GM12878 (cell line): ENCODE measurements around the gene HMG20B. TPM values are rescaled to one million over a fixed set of nuclear protein-coding genes. Genes with fewer than 3 reads are reported as not detected.

ENCODE experiments used
- ATAC-seq: fragments of 200-7000 bp; cut with Tn5 transposase; 3 replicates; pipeline ENCODE4 v1.9.1; 2020; ENCODE audit warnings: mild to moderate bottlenecking, moderate library complexity
- BruUV-seq: library from RNA; stranded (reverse); fragments of 400-500 nt; replicated peaks from 2 replicates; lab custom pipeline; 2021; lab: Mats Ljungman, UMichigan
- CTCF ChIA-PET: fragments of 300-600 bp; sonication (Branson Sonifier 250); formaldehyde crosslinking; extraction: SDS; loops from one replicate; lab custom pipeline; 2021; ENCODE audit warnings: inconsistent platforms; lab: Yijun Ruan, JAX
- POLR2A ChIA-PET: fragments of 350-600 bp; formaldehyde crosslinking; extraction: SDS; loops from one replicate; lab custom pipeline; 2021; ENCODE audit warnings: inconsistent platforms; lab: Charles Lee
- RAD21 ChIA-PET: fragments of 300-600 bp; sonication (Branson Sonifier 250); formaldehyde crosslinking; loops from one replicate; lab custom pipeline; 2023; ENCODE audit warnings: antibody characterized with exemption; ENCODE audit not compliant: unreplicated experiment; lab: Charles Lee
- SMC1A ChIA-PET: fragments of 300-600 bp; sonication (Branson Sonifier 250); formaldehyde crosslinking; loops from one replicate; lab custom pipeline; 2023; ENCODE audit not compliant: unreplicated experiment, uncharacterized antibody; lab: Charles Lee
- DNase-seq: peaks from one replicate; pipeline ENCODE4 v3.0.0-alpha.2; 2011; ENCODE audit warnings: low read depth, low spot score
- FAIRE-seq: peaks from 3 replicates; lab custom pipeline; 2011; peaks lifted over from hg19 to GRCh38; lab: Jason Lieb, UNC
- H2AFZ ChIP-seq: 2 replicates; pipeline ENCODE4 v1.6.0; 2011; ENCODE audit warnings: low read depth, low read length, control low read depth; ENCODE audit not compliant: control insufficient read depth
- H3K27ac ChIP-seq: 2 replicates; pipeline ENCODE4 v1.5.1; 2011; ENCODE audit warnings: control low read depth; ENCODE audit not compliant: control insufficient read depth, insufficient read depth
- H3K27me3 ChIP-seq, 2 experiments: replicated peaks in 1 of 2; 2 replicates each; pipeline versions ENCODE4 v1.6.0 to v1.6.1; 2011; ENCODE audit warnings: low read length in 1 of 2; ENCODE audit not compliant: control insufficient read depth in 2 of 2, insufficient read depth in 2 of 2
- H3K36me3 ChIP-seq, 2 experiments: 2 replicates each; pipeline ENCODE4 v1.5.1; 2011; ENCODE audit warnings: low read length in 1 of 2; ENCODE audit not compliant: control insufficient read depth in 2 of 2, insufficient read depth in 2 of 2
- H3K4me1 ChIP-seq: 2 replicates; pipeline ENCODE4 v1.6.1; 2011; ENCODE audit warnings: mild to moderate bottlenecking, low read length, moderate library complexity, mixed read lengths; ENCODE audit not compliant: control insufficient read depth, insufficient read depth
- H3K4me2 ChIP-seq: 2 replicates; pipeline ENCODE4 v1.6.0; 2011; ENCODE audit warnings: control low read depth; ENCODE audit not compliant: control insufficient read depth, insufficient read depth
- H3K4me3 ChIP-seq: fragments of 200-600 bp; sonication (generic); 2 replicates; pipeline ENCODE4 v1.5.1; 2016
- H3K79me2 ChIP-seq: 2 replicates; pipeline ENCODE4 v1.6.0; 2011; ENCODE audit warnings: low read length; ENCODE audit not compliant: control insufficient read depth, insufficient read depth
- H3K9ac ChIP-seq: 2 replicates; pipeline ENCODE4 v1.8.0; 2011; ENCODE audit warnings: low read length, control low read depth, mixed read lengths; ENCODE audit not compliant: control insufficient read depth, insufficient read depth
- H3K9me3 ChIP-seq: replicated peaks from 3 replicates; pipeline ENCODE4 v1.5.1; 2011; ENCODE audit warnings: mild to moderate bottlenecking, low read length; ENCODE audit not compliant: control insufficient read depth, insufficient read depth
- H4K20me1 ChIP-seq: 2 replicates; pipeline ENCODE4 v1.6.0; 2011; ENCODE audit not compliant: control insufficient read depth, insufficient read depth
- BACH1 ChIP-seq: fragments of 450-650 bp; IDR thresholded peaks from 2 replicates; pipeline ENCODE4 v1.6.1; 2017; ENCODE audit warnings: mild to moderate bottlenecking, borderline replicate concordance
- DPF2 ChIP-seq: fragments of 450-650 bp; IDR thresholded peaks from 2 replicates; pipeline ENCODE4 v1.6.1; 2017; ENCODE audit warnings: mild to moderate bottlenecking
- GATAD2B ChIP-seq: fragments of 450-650 bp; conservative IDR thresholded peaks from 2 replicates; pipeline ENCODE4 v1.6.1; 2017; ENCODE audit warnings: low read depth, mild to moderate bottlenecking, moderate library complexity
- IRF4 ChIP-seq: IDR thresholded peaks from 2 replicates; pipeline ENCODE4 v1.6.1; 2011; ENCODE audit warnings: low read depth, low read length
- SMAD1 ChIP-seq: fragments of 450-650 bp; IDR thresholded peaks from 2 replicates; pipeline ENCODE4 v1.6.1; 2018; ENCODE audit warnings: mild to moderate bottlenecking, low read depth; ENCODE audit not compliant: partially characterized antibody
- SMARCA5 ChIP-seq: fragments of 450-650 bp; IDR thresholded peaks from 2 replicates; pipeline ENCODE4 v1.6.1; 2017; ENCODE audit warnings: mild to moderate bottlenecking
- TARDBP ChIP-seq: IDR thresholded peaks from 2 replicates; pipeline ENCODE4 v1.6.1; 2016; ENCODE audit warnings: borderline replicate concordance
- YBX1 ChIP-seq: fragments of 450-650 bp; IDR thresholded peaks from 2 replicates; pipeline ENCODE4 v1.6.1; 2016; ENCODE audit warnings: antibody characterized with exemption
- WGBS: methylation state at CpG from one replicate; pipeline ENCODE4 v1.1.6; 2016; ENCODE audit warnings: low lambda C conversion rate; ENCODE audit not compliant: insufficient replicate concordance, insufficient coverage; ENCODE audit errors: missing lambda C conversion rate; 5-methylcytosine and 5-hydroxymethylcytosine counted together
- in situ Hi-C: fragments of 300-500 bp; cut with MboI; formaldehyde crosslinking; loops from 9 replicates; pipeline ENCODE4 v1.14.3; 2018; ENCODE audit warnings: mixed read lengths
- intact Hi-C: fragments of 100-400 bp; cut with micrococcal nuclease; formaldehyde crosslinking; loops from one replicate; pipeline ENCODE4 v1.14.2; 2022; ENCODE audit not compliant: unreplicated experiment
- polyA plus RNA-seq, 11 experiments: library from polyadenylated mRNA; depleted of rRNA in 4 of 11; unstranded in 6 of 11; stranded (reverse) in 5 of 11; fragments of >200 nt; fragmentation: Nextera tagmentation in 4 of 11; fragmentation: Illumina TruSeq in 1 of 11; extraction: Ambion mirVana in 4 of 11; extraction: Trizol in 1 of 11; gene quantifications; 1 replicate in 1 of 11; 2 replicates in 10 of 11; pipeline versions ENCODE4 v1.2.1 to v1.2.3, GENCODE V29; 2011 to 2016; ENCODE audit warnings: inconsistent platforms in 2 of 11, missing spikeins in 2 of 11, low read depth in 1 of 11
- total RNA-seq, 4 experiments: library from RNA; depleted of rRNA in 3 of 4; stranded (reverse); fragments of >200 nt in 3 of 4; fragmentation: Illumina TruSeq in 1 of 4; extraction: Trizol in 1 of 4; gene quantifications; 2 replicates each; pipeline versions ENCODE4 v1.2.1 to v1.2.3, GENCODE V29; 2013 to 2021
- TF ChIP-seq, protein P1 (sequence below): fragments of 450-650 bp; IDR thresholded peaks from 2 replicates; pipeline ENCODE4 v1.6.1; 2014; ENCODE audit warnings: mild to moderate bottlenecking
- TF ChIP-seq, protein P2 (sequence below): fragments of 450-650 bp; formaldehyde crosslinking; IDR thresholded peaks from 2 replicates; pipeline ENCODE4 v1.5.0; 2022; ENCODE audit warnings: mild to moderate bottlenecking, missing genetic modification characterization

HMG20B gene
- total and polyA plus RNA-seq, 10 of the 15 experiments (the other 5 are each of a cell fraction or from before 2014, with no cell fraction given), result 0.37 to 92.7 (median 47.0) TPM

DNA sequence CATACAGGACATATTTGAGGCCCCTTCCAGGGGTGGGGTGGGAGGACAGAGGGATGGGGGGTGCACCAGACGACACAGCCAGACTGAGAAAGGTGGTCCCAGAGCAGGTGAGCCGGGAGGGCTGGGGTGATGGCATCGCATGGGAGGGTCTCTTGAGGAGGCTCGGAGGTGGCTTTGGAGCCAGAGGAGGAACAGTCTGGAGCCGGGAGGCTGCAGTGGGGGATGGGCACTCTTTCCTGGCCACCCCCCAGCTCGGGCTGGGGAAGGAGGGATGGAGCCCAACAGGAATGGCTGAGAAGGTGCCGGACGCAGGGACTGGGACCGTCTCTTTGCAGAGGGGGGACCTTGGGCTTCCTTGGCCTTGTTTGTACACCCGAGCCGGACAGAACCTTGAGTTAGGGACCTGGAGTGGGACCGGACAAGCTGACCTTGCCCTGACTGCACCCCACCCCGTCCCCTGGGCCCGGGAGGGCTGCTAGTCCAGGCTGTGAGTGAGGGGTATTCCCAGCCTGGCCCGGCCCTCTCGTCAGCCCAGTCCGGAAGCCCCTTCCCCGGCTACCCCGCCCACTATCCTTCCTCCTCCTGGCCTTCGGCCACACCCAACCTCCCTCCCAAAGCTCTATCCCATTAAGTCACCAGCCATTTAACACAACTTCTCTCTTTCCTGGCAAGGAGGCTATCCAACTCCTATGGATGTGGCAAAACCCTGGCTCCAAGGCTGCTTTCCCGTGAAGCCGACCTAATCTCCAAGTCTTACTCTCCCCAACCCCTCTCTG is 34.7 kb downstream of the HMG20B start (continued):
- TF ChIP-seq, protein P1, sequence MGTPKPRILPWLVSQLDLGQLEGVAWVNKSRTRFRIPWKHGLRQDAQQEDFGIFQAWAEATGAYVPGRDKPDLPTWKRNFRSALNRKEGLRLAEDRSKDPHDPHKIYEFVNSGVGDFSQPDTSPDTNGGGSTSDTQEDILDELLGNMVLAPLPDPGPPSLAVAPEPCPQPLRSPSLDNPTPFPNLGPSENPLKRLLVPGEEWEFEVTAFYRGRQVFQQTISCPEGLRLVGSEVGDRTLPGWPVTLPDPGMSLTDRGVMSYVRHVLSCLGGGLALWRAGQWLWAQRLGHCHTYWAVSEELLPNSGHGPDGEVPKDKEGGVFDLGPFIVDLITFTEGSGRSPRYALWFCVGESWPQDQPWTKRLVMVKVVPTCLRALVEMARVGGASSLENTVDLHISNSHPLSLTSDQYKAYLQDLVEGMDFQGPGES, result no peak
- no peak for TF ChIP-seq GATAD2B
- no peak for TF ChIP-seq BACH1
- TF ChIP-seq TARDBP, result no peak
- no peak for TF ChIP-seq DPF2
- no peak for TF ChIP-seq IRF4
- no peak for TF ChIP-seq YBX1
- TF ChIP-seq, all 136 proteins: peak for 0

DNA sequence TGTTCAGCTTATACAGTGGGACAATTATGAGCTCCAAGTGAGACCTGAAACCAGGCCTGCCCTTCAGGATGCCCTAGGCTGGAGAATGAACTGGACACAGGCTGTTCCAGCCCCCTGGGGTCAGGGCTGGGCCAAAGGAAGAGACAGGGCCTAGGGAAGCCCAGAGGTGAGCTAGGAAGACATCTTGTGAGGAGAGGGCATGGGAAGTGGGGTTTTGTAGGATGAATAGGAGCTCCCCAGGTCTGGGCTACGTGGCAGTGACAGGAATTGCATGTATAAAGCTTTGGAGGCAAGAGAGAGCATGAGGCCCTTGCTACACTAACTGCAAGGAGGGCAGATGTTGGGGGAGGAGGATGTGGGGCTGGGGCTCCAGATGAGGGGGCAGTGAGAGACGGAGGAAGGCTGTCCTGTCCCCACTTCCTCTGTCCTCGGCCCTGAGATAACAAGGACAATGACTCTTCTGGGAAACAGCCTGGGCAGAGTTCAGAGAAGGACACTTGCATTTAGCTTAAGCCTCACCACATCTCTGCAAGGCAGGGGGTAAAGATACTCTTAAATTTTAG is 35.4 kb downstream of the HMG20B start:
- intact Hi-C loops (loop anchor here (5.0 kb wide), 1 partner anchor 36 kb away; the partner anchor contains the start of gene HMG20B), in situ Hi-C loops (no loop called here)
- Histone ChIP-seq H3K4me1 (peaks cover 12% of the 10 kb centered on the region), H3K4me3 (no peak overlapping the region), H3K36me3 (peaks cover 0 to 8% of the 10 kb centered on the region in 2 experiments; a peak in 3 of 4 replicates), H4K20me1 (no peaks in the 10 kb centered on the region), H3K9ac (no peak overlapping the region), H3K27me3 (no peaks in the 10 kb centered on the region), H3K9me3 (no peaks in the 10 kb centered on the region), H2AFZ (no peak overlapping the region), H3K4me2 (no peak overlapping the region), H3K79me2 (no peaks in the 10 kb centered on the region), H3K27ac (no peak overlapping the region)
- no peak for FAIRE-seq
- DNase-seq, result no peak
- CTCF ChIA-PET, result interaction anchor here (0.8 to 2.4 kb wide), 3 partner anchors 23 to 304 kb away, joined by 3 to 8 read pairs (median 3); partner anchors contain the start of gene GIPC3
- no peak for ATAC-seq
- WGBS, result 26% methylated on average over 2 of the region's 3 CpGs
- TF ChIP-seq, protein P2, sequence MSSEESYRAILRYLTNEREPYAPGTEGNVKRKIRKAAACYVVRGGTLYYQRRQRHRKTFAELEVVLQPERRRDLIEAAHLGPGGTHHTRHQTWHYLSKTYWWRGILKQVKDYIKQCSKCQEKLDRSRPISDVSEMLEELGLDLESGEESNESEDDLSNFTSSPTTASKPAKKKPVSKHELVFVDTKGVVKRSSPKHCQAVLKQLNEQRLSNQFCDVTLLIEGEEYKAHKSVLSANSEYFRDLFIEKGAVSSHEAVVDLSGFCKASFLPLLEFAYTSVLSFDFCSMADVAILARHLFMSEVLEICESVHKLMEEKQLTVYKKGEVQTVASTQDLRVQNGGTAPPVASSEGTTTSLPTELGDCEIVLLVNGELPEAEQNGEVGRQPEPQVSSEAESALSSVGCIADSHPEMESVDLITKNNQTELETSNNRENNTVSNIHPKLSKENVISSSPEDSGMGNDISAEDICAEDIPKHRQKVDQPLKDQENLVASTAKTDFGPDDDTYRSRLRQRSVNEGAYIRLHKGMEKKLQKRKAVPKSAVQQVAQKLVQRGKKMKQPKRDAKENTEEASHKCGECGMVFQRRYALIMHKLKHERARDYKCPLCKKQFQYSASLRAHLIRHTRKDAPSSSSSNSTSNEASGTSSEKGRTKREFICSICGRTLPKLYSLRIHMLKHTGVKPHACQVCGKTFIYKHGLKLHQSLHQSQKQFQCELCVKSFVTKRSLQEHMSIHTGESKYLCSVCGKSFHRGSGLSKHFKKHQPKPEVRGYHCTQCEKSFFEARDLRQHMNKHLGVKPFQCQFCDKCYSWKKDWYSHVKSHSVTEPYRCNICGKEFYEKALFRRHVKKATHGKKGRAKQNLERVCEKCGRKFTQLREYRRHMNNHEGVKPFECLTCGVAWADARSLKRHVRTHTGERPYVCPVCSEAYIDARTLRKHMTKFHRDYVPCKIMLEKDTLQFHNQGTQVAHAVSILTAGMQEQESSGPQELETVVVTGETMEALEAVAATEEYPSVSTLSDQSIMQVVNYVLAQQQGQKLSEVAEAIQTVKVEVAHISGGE (CRISPR knock-in tag), result no peak
- TF ChIP-seq SMARCA5 (peak; percentile 66; the same call in 1 of the 2 replicates), SMAD1 (no peak)
- POLR2A ChIA-PET, result interaction anchor here (1.1 kb wide), 1 partner anchor 19 kb away, joined by 3 read pairs; no protein-coding TSS in a partner anchor
- BruUV-seq, result no TSS peak
- RAD21 ChIA-PET, result interaction anchor here (0.5 to 0.6 kb wide), 2 partner anchors 52 to 143 kb away, joined by 3 read pairs; no protein-coding TSS in a partner anchor
- SMC1A ChIA-PET, result interaction anchor here (1.2 kb wide), 1 partner anchor 16 kb away, joined by 3 read pairs; no protein-coding TSS in a partner anchor
